HepG2 (cell line): Measurements from ENCODE around the gene LRRC51. TPM values are rescaled to one million over a fixed set of nuclear protein-coding genes. Genes with fewer than 3 reads are reported as not detected.

Experiments used
- ETV5 ChIP-seq: IDR thresholded peaks from 2 replicates; pipeline ENCODE4 v1.6.1; 2018; ENCODE audit warnings: missing biosample characterization, missing genetic modification reagents, inconsistent platforms, borderline replicate concordance
- MED1 ChIP-seq: sonication (generic); formaldehyde crosslinking; IDR thresholded peaks from 2 replicates; pipeline ENCODE4 v1.4.0; 2020; ENCODE audit warnings: missing genetic modification reagents
- ZBTB2 ChIP-seq: sonication (generic); formaldehyde crosslinking; IDR thresholded peaks from 2 replicates; pipeline ENCODE4 v1.8.0; 2022; ENCODE audit warnings: low read depth, missing genetic modification reagents
- ZFAT ChIP-seq: sonication (generic); formaldehyde crosslinking; conservative IDR thresholded peaks from 2 replicates; pipeline ENCODE4 v1.8.1; 2023; ENCODE audit warnings: missing genetic modification reagents, inconsistent platforms
- ZNF232 ChIP-seq: sonication (generic); formaldehyde crosslinking; IDR thresholded peaks from 2 replicates; pipeline ENCODE4 v1.4.0; 2020; ENCODE audit warnings: missing genetic modification reagents, borderline replicate concordance
- polyA plus RNA-seq, 8 experiments: library from polyadenylated mRNA; depleted of rRNA in 3 of 8; stranded (reverse) in 7 of 8; unstranded in 1 of 8; fragments of >200 nt; fragmentation: Illumina TruSeq in 4 of 8; extraction: Trizol in 4 of 8; gene quantifications; 2 replicates each; pipeline versions ENCODE4 v1.2.1 to v1.2.3, GENCODE V29; 2011 to 2016; ENCODE audit warnings: low read depth in 4 of 8, missing spikeins in 1 of 8, mixed read lengths in 1 of 8; ENCODE audit not compliant: insufficient read depth in 1 of 8
- total RNA-seq, 5 experiments: library from RNA; depleted of rRNA; stranded (reverse); fragments of >200 nt; fragmentation: Illumina TruSeq; extraction: Trizol; gene quantifications; 2 replicates each; pipeline ENCODE4 v1.2.3, GENCODE V29; 2016; ENCODE audit warnings: low read depth in 1 of 5
- TF ChIP-seq, protein P1 (sequence below): IDR thresholded peaks from 2 replicates; pipeline ENCODE4 v1.6.1; 2016; ENCODE audit warnings: low read depth, control low read depth
- TF ChIP-seq, protein P2 (sequence below): sonication (generic); formaldehyde crosslinking; IDR thresholded peaks from 2 replicates; pipeline ENCODE4 v1.8.1; 2023; ENCODE audit warnings: mild to moderate bottlenecking, missing genetic modification reagents

LRRC51 gene
- total and polyA plus RNA-seq, 2 of the 13 experiments (the other 11 are each of a cell fraction or from before 2014, with no cell fraction given) = 5.3 to 6.0 TPM

- TF ChIP-seq, protein P1, sequence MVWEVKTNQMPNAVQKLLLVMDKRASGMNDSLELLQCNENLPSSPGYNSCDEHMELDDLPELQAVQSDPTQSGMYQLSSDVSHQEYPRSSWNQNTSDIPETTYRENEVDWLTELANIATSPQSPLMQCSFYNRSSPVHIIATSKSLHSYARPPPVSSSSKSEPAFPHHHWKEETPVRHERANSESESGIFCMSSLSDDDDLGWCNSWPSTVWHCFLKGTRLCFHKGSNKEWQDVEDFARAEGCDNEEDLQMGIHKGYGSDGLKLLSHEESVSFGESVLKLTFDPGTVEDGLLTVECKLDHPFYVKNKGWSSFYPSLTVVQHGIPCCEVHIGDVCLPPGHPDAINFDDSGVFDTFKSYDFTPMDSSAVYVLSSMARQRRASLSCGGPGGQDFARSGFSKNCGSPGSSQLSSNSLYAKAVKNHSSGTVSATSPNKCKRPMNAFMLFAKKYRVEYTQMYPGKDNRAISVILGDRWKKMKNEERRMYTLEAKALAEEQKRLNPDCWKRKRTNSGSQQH = no peak
- TF ChIP-seq, protein P2, sequence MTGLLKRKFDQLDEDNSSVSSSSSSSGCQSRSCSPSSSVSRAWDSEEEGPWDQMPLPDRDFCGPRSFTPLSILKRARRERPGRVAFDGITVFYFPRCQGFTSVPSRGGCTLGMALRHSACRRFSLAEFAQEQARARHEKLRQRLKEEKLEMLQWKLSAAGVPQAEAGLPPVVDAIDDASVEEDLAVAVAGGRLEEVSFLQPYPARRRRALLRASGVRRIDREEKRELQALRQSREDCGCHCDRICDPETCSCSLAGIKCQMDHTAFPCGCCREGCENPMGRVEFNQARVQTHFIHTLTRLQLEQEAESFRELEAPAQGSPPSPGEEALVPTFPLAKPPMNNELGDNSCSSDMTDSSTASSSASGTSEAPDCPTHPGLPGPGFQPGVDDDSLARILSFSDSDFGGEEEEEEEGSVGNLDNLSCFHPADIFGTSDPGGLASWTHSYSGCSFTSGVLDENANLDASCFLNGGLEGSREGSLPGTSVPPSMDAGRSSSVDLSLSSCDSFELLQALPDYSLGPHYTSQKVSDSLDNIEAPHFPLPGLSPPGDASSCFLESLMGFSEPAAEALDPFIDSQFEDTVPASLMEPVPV = no peak
- TF ChIP-seq ZNF232 (CRISPR knock-in tag) (no peak), ZBTB2 (CRISPR knock-in tag) (no peak), MED1 (CRISPR knock-in tag) (no peak), ZFAT (CRISPR knock-in tag) (no peak), ETV5 (CRISPR knock-in tag) (no peak)
Observed at GRCh38 chr11:72085621-72086351, 5.1 kb downstream of the LRRC51 start (continued).
